HL-60/S4 treated with phorbol 12-myristate 13-acetate at 8.2 ng/mL for 4 days and 3 days (cell line): Measurements from ENCODE around the gene VEGFB.

Experiments used
- in situ Hi-C: fragments of 300-500 bp; cut with MboI; formaldehyde crosslinking; loops from 2 replicates; pipeline ENCODE4 v1.15.0; 2022; ENCODE audit warnings: low sequenced_read_pairs

VEGFB gene

GRCh38 chr11:64233913-64234586, at the start of gene VEGFB:
Gene VEGFB (plus strand): TSS chr11:64234584. CDS start chr11:64234834, 250 bp downstream.
- in situ Hi-C loops = loop anchor here (25.0 kb wide), 1 partner anchor 103 kb away; the partner anchor contains the start of gene CCDC88B

DNA sequence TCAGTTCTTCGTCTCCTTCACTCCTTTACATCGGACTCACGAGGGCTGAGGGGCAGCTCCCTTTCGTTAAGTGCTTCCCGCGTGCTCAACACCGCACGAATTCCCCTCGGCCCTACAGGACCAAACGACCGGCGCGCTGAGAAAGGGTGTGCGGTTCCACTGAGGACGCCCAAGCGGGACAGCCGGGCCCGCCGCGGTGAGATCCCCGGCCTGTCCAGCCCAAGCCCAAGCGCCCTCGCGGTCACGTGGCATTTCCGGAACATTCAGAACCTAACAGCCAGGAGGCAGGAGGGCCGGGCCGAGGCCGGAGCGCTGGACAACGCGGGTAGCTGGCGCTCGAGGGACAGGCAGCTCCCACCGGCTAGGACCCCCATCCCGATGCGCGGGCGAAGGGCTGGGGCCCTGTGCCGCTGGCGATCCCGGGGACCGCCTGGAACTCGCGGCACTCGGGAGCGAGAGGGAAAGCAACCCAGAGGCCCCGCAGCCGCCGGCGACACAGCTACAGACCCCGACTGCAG, 49.1 kb upstream of the VEGFB start:
- in situ Hi-C loops = no loop called here

DNA sequence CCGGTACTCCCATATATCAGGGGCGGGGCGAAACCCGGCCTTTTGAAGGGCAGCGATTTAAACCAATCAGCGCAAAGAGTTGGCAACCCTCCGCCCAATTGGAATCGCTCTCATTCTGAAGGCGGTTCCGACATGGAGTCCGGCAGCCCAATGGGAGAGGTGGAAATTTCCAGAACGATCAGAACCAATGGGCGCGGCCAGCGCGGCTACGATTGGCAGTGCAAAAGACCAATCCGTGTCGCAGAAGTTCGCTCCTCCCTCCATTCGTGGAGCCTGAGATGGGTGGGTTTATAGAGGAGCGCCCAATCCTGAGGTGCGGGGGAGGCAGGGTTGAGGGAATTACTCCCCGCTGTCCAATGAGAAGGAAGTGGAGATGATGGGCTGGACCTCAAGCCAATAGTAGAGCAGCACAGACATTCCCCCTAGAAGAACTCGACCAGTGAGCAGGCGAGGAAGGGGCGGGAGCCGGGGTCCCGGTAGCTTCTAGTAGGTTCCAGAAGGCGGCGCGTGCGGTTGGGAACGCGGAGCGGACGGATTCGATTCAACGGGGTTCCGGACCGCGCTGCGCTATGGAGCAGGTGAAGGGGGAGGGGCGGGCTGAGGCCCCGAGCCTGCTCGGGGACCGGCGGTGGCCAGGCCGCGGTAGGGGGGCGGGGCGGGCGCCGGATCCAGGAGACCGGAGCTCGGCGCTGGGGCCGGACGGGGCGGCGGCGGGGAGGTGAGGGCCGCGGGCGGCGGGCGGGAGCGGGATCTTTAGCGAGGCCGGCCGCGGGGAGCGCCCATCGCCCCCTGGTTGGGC, 48.5 kb upstream of the VEGFB start, which contains the start of gene STIP1:
STIP1 (plus strand) TSS at position 479 of the 799 bp plus-strand sequence; CDS start at position 570, 91 bp downstream.
- in situ Hi-C loops = no loop called here

DNA sequence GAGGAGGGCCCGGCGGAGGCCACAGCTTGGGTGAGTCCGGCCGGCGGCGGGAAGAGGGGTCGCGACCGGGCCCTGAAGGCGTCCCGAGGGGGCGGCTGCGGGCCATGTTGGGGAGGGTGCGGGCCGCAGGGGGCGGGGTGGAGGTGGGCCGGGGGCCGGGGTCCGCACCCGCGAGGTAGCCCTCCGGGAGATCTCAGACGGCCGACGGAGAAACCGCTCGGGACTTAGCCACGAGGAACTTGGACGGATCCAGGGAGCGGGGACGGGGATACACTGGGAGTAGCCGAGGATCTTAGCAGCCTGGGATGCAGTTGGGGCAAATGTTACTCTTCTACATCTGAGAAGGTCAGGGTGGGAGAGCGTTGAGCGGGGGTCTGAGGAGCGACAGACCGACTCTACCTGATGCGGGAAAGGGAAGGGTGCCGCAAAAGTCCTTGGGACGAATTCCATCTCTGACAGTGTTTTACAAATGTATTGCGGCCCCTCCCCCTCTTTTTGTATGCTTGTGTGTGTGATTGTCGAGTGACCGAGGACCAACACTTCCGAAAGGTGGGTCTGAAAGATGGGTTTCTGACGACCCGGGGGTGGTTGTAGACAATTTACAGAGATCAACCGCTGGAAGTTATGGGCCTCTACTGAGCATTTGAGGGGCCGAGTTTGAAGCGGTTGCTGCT, 47.8 kb upstream of the VEGFB start:
- in situ Hi-C loops = no loop called here

DNA sequence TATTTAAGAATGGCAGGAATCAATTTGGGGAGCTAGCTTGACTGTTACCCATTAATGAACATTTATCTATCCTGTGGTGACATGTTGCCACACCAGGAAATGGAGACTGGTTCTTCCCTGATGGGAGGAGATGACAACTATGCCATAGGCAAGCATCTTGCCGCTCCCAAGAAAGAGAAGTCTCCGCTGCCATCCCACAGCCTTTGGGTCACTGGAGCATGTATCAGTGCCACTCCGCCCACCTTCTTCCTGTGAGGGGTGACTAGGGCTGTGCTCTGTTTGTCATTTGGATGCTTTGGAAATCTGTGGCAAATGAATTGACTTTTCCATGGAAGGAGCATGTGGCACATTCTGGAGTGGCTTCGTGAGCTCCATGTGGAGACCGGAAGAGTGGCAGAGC, 42.0 kb upstream of the VEGFB start:
- in situ Hi-C loops = no loop called here

GRCh38 chr11:64196626-64197025, 37.8 kb upstream of the VEGFB start:
- in situ Hi-C loops = no loop called here

DNA sequence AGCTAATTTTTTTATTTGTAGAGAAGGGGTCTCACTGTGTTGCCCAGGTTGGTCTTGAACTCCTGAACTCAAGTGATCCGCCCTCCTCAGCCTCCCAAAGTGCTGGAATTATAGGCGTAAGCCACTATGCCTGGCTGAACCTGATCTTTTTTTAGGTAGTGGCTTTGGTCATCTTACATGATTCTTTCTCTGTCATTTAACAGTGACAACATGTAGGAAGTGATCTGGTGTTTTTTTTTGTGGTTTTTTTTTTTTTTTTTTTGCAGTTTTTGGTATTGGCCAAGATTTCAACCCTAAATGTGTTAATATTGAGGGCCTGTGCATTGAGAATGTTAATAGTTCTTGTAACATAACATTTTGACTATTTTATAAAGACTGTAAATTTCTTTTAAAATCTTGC, 35.9 kb upstream of the VEGFB start:
- in situ Hi-C loops = no loop called here

- in situ Hi-C loops = no loop called here
Measured at GRCh38 chr11:64201543-64201942, 32.8 kb upstream of the VEGFB start.

GRCh38 chr11:64202992-64203391, 31.4 kb upstream of the VEGFB start:
- in situ Hi-C loops = no loop called here

GRCh38 chr11:64203421-64204079, 30.8 kb upstream of the VEGFB start:
- in situ Hi-C loops = no loop called here

- in situ Hi-C loops = no loop called here
Measured at GRCh38 chr11:64204080-64204440, 30.3 kb upstream of the VEGFB start.

- in situ Hi-C loops = no loop called here
Measured at GRCh38 chr11:64204464-64204989, 29.9 kb upstream of the VEGFB start.

DNA sequence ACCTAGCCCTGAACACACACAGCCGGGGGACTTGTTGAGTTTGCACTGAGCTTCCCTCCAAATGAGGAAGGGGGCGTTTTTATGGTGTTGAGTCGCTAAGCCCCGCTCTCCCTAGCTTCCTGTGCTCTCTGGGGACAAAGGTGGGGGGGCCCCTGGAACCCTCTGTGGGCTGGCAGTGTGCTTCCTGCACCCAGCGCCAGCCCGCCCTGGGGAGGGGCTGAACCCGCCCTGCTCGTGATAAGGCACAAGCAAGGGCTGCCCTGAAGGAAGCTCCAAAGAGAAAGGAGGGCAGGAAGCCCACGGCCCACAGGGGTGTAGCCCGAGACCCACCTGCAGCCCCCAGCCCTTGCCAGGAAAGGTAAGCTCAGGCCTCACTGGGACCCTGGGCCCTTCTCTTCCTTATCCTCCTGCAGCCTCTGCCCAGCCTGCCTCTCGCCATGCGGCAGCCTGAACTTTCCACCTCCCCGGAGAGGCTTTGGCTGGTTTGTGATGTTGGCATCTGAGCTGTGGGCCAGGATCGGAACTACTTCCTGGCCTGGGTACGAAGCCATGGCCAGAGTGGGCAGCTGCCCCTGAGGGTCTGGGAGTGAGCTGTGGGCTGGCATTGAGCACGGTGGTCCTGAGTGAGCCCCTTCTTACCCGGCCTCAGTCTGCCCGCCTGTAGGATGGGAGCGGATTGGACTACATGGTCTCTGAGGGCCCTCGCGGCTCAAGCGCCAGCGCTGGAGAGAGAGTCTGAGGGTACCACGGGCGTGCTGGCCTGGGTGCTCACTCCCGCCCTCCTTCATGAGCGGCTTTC, 27.7 kb upstream of the VEGFB start, which contains the start of gene FERMT3:
FERMT3 (plus strand) TSS at position 265 of the 799 bp plus-strand sequence. CDS start 644 bp downstream, outside the sequence.
- in situ Hi-C loops = no loop called here

- in situ Hi-C loops = no loop called here
Measured at GRCh38 chr11:64207256-64208085, 26.9 kb upstream of the VEGFB start.

- in situ Hi-C loops = no loop called here
Measured at GRCh38 chr11:64208086-64208795, 26.1 kb upstream of the VEGFB start.

DNA sequence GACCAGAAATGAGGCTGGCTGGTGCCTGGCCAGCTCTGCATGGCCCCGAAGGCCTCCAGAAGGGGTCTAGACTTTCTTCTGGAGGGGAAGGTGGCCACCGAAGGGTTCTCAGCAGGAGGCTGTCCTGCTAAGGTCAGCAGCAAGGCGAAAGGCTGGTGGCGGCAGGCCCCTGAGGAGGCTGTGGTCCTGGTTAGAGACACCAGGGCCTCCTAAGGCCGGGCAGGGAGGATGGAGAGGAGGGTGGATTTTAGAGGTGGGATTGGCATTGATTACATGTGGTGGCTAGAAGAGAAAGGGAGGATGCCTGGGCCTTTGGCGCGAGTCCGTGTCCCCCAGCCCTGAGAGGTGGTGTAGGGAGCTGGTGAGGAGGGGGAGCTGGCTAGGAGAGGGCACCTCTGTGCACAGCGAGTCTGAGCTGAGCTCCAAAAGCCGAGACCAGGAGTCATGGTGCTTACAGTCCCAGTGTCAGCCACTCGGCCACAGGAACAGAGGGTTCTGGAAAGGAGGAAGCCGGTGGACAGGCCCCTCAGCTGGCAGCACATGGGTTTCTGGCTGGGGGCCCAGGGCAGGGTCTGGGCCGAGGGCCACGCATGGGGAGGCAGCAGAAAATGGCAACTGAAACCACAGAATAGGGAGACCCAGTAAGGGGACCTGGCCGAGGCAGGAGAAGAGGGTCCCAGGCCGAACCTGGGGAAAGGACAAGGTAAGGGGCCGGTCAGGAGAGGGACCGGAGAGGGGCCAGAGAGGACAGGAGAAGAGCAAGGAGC, 25.4 kb upstream of the VEGFB start:
- in situ Hi-C loops = no loop called here

- in situ Hi-C loops = no loop called here
Measured at GRCh38 chr11:64209563-64209843, 24.9 kb upstream of the VEGFB start.
